ENCODE measurements around the gene NFE2L2. TPM values are rescaled to one million over a fixed set of nuclear protein-coding genes. Genes with fewer than 3 reads are reported as not detected.
"Not testable (repeated sequence)": the region's sequence is repeated elsewhere in the genome, so short reads cannot be mapped to it uniquely, and the experiment has no call there.

NFE2L2 gene
- total RNA-seq, 1 donor from 2014 or later: 51.4 TPM

DNA sequence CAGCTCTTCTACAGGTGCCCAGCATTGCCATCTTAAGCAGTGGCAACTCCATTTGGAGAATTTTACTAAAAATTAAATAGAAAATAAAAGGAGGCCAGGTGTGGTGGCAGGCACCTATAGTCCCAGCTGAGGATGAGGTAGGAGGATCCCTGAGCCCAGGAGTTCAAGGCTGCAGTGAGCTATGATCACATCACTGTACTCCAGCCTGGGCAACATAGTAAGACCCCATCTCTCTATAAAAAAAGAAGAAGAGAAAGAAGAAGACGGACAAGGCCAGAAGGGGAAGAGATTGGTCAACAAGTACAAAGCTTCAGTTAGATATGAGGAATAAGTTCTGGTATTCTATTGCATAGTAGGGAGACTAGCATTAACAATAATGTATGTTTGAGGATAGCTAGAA lies 73.6 kb downstream of the NFE2L2 start:
- TF ChIP-seq, protein P1, sequence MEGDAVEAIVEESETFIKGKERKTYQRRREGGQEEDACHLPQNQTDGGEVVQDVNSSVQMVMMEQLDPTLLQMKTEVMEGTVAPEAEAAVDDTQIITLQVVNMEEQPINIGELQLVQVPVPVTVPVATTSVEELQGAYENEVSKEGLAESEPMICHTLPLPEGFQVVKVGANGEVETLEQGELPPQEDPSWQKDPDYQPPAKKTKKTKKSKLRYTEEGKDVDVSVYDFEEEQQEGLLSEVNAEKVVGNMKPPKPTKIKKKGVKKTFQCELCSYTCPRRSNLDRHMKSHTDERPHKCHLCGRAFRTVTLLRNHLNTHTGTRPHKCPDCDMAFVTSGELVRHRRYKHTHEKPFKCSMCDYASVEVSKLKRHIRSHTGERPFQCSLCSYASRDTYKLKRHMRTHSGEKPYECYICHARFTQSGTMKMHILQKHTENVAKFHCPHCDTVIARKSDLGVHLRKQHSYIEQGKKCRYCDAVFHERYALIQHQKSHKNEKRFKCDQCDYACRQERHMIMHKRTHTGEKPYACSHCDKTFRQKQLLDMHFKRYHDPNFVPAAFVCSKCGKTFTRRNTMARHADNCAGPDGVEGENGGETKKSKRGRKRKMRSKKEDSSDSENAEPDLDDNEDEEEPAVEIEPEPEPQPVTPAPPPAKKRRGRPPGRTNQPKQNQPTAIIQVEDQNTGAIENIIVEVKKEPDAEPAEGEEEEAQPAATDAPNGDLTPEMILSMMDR (IDR thresholded peaks at IDR 0.05; ENCODE audit: partially characterized antibody, unreplicated experiment): no peak
- no peak overlapping the region for H3K27ac Mint-ChIP-seq (ENCODE audit: unreplicated experiment)

DNA sequence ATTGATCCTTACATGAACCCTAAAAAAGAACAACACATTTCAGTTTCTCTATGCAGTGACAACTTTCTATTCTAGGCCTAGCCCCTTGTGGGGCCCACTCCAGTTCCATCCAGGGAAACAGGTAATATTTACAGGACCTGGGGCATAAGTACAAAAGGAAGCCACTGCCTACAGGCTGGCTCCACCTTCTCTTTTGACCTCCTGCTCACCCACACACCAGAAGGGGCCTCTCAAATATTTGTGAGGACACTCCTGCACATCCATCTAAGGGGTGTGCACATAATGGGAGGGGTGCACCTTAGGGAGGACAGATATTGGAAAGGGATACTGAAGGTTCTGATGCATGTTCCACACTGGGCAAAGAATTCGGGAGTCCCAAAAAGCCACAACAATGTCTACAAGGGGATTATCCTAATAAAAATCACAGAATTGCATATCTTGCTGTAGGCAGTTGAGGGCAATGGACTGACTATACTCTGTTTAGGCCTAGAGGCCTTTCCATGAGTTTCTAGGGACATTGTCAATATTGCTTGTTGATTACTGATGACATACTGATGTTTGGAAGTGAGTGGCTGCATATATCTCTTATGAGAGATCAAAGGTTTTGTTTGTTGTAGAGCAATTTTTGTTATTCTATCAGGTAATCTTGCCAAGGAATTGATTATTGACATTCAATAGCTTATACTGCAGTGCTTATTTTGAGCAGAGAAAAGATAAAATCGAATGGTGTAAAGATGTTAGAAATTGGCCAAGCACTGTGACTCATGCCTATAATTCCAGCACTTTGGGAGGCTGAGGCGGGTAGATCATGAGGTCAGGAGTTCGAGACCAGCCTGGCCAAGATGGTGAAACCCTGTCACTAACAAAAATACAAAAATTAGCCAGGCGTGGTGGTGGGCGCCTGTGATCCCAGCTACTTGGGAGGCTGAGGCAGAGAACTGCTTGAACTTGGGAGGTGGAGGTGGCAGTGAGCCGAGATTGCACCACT lies 75.8 kb downstream of the NFE2L2 start:
- Mint-ChIP-seq H3K4me3 (ENCODE audit: unreplicated experiment) (no peak overlapping the region), H3K27ac (ENCODE audit: unreplicated experiment) (no peak overlapping the region), H3K4me1 (ENCODE audit: low read depth, unreplicated experiment) (peaks cover 3% of the 10 kb centered on the region), H3K36me3 (ENCODE audit: unreplicated experiment) (no peaks in the 10 kb centered on the region), H3K27me3 (ENCODE audit: unreplicated experiment) (no peaks in the 10 kb centered on the region), H3K9me3 (ENCODE audit: unreplicated experiment) (peaks cover 2% of the 10 kb centered on the region)
- DNase-seq: no peak
- TF ChIP-seq, protein P1 (IDR thresholded peaks at IDR 0.05; ENCODE audit: partially characterized antibody, unreplicated experiment): no peak

More for the DNA sequence above, 73.6 kb downstream of the NFE2L2 start:
- Mint-ChIP-seq H3K4me3 (ENCODE audit: unreplicated experiment) (no peak overlapping the region), H3K9me3 (ENCODE audit: unreplicated experiment) (peaks cover 2% of the 10 kb centered on the region), H3K4me1 (ENCODE audit: low read depth, unreplicated experiment) (peaks cover 5% of the 10 kb centered on the region), H3K36me3 (ENCODE audit: unreplicated experiment) (no peaks in the 10 kb centered on the region), H3K27me3 (ENCODE audit: unreplicated experiment) (no peaks in the 10 kb centered on the region)
- DNase-seq: no peak

DNA sequence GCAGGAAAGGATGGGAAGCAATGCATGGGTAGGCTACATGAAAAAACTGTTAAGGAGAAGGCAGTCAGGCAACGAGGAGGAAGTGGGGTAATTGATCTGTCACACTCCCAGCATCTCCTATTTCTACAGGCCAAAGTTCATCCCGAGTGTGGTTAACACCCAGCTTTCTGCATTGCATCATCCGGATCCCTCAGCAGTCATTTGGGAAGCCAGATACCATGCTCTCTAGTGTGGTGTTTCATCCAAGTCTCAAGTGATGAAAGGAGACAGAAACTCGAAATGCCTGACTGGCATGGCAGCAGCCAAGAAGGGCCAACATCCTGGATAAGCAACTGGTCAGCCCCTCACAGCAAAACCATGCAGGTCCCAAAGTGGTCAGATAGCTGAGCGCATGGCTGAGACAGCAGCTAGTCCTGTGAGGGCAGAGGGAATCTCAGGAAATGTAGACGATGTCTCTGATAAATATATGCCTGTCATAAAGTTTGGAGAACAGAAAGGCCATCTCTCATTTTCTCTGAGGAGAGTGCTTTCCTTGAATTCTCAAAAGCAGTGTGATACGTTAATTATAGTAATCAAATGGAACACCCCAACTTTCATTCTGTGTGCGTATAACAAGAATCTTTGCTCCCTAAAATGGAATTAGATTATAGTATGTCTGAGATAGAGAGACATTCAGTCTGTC lies 76.8 kb downstream of the NFE2L2 start:
- H3K4me1 Mint-ChIP-seq (ENCODE audit: low read depth, unreplicated experiment): peaks cover 3% of the 10 kb centered on the region
- H3K9me3 Mint-ChIP-seq (ENCODE audit: unreplicated experiment): peaks cover 2% of the 10 kb centered on the region
- TF ChIP-seq, protein P1 (IDR thresholded peaks at IDR 0.05; ENCODE audit: partially characterized antibody, unreplicated experiment): no peak
- DNase-seq: no peak
- no peak overlapping the region for H3K4me3 Mint-ChIP-seq (ENCODE audit: unreplicated experiment)
- H3K36me3 Mint-ChIP-seq (ENCODE audit: unreplicated experiment): no peaks in the 10 kb centered on the region
- no peaks in the 10 kb centered on the region for H3K27me3 Mint-ChIP-seq (ENCODE audit: unreplicated experiment)
- no peak overlapping the region for H3K27ac Mint-ChIP-seq (ENCODE audit: unreplicated experiment)

DNA sequence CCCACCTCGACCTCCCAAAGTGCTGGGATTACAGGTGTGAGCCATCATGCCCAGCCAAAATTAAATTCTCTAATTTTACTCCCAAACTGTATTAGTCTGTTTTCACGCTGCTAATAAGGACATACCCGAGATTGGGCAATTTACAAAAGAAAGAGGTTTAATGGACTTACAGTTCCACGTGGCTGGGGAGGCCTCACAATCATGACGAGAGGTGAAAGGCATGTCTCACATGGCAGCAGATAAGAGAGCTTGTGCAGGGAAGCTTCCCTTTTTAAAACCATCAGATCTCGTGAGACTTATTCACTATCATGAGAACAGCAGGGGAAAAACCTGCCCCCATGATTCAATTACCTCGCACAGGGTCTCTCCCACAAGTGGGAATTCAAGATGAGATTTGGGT lies 78.5 kb downstream of the NFE2L2 start:
- not testable (repeated sequence) for H3K4me1 Mint-ChIP-seq (ENCODE audit: low read depth, unreplicated experiment); H3K27ac Mint-ChIP-seq (ENCODE audit: unreplicated experiment); H3K9me3 Mint-ChIP-seq (ENCODE audit: unreplicated experiment); H3K4me3 Mint-ChIP-seq (ENCODE audit: unreplicated experiment); H3K36me3 Mint-ChIP-seq (ENCODE audit: unreplicated experiment); DNase-seq; H3K27me3 Mint-ChIP-seq (ENCODE audit: unreplicated experiment)

DNA sequence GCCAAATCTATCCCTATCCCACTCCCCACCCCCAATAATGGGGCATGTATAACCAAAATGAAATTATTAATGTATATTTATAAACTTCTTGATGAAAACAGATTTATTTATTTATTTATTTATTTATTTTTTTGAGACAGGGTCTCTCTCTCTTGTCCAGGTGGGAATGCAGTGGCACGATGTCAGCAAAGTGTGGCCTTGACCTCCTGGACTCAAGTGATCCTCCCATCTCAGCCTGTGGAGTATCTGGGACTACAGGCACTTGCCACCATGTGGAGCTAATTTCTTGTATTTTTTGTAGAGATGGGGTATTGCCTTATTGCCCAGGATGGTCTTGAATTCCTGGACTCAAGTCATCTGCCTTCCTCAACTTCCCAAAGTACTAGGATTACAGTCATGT lies 79.9 kb downstream of the NFE2L2 start:
- Mint-ChIP-seq H3K4me1 (ENCODE audit: low read depth, unreplicated experiment) (peaks cover 3% of the 10 kb centered on the region), H3K4me3 (ENCODE audit: unreplicated experiment) (no peak overlapping the region), H3K36me3 (ENCODE audit: unreplicated experiment) (no peaks in the 10 kb centered on the region), H3K27me3 (ENCODE audit: unreplicated experiment) (no peaks in the 10 kb centered on the region), H3K9me3 (ENCODE audit: unreplicated experiment) (peaks cover 2% of the 10 kb centered on the region), H3K27ac (ENCODE audit: unreplicated experiment) (no peak overlapping the region)
- TF ChIP-seq, protein P1 (IDR thresholded peaks at IDR 0.05; ENCODE audit: partially characterized antibody, unreplicated experiment): no peak
- DNase-seq: no peak
